ENCODE data around the gene PIP5KL1.

Gene PIP5KL1, protein sequence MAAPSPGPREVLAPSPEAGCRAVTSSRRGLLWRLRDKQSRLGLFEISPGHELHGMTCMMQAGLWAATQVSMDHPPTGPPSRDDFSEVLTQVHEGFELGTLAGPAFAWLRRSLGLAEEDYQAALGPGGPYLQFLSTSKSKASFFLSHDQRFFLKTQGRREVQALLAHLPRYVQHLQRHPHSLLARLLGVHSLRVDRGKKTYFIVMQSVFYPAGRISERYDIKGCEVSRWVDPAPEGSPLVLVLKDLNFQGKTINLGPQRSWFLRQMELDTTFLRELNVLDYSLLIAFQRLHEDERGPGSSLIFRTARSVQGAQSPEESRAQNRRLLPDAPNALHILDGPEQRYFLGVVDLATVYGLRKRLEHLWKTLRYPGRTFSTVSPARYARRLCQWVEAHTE

DNA sequence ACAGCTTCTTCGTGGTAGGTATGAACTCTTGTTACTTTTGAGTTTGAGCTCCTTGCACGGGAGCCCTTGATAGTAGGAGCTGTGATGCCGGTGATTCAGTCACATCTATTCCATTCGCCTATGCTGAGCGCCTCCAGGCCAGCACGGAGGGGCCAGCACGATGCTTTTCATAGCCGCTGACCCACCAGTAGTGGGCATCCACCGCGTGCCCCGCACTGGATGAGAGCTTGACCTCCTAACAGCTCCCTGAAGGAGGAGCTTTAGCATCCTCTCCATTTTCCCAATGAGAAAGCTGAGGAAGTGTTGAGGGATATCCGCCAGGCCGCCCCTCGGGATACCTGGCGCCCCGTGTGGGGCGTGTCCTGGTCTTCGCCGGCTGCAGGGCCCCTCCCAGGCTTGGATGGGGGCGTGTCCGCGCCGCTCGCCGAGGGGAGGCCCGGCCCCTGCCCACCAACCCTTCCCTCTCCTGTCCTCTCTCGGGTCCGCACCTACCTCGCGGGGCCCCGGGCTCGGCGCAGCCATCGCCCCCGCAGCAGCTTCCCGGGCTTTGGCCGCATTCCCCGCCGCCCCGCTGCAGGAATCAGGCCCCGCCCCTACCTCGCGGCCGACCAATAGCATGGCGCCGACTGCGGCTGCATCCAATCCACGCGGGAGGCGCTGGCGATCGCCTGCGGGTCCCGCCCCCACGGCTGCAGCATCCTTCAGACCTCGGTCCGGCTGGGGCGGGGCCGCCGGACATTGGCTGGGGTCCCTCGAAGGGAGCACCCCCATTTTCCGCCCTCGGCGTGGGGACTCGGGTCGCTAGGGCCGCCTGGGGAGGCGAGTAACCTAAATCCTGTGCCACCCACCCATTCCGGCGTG lies at the start of gene PIP5KL1:
PIP5KL1 (minus strand) TSS at position 547 of the 861 bp plus-strand sequence; CDS start at position 522, 25 bp downstream.
- DNase-seq, result peak; percentile 77

DNA sequence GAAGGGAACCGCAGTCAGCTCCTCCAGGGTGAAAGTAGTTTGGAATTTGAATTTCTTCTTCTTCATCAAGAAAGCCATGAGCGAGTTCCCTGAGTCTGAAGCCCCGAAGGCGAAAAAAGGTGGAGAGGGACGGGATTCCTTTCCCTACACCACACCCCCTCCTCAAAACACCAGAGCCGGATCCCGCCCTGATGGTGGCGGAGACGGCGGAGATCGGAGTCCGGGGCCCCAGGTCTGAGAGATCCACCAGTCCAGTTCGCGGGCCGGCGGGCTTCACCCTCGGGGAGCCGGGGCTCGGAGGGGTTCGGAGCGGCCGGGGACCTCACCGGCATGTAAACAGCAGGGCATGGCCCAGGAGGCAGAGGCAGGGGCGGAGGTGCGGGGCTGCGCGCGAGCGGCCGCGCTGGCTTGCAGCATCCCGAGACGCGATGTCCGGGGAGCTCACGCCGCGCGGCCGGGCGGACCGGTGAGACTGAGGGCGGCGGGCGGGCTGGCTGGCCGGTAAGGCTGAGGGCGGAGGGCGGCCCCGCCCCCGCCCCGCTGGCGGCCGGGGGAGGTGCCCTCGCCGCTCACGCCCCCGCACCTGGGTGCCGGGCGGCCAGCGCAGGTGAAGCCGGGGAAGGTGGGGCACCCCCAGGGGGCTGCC lies 49.6 kb upstream of the PIP5KL1 start:
- peak; percentile 78 for DNase-seq

DNA sequence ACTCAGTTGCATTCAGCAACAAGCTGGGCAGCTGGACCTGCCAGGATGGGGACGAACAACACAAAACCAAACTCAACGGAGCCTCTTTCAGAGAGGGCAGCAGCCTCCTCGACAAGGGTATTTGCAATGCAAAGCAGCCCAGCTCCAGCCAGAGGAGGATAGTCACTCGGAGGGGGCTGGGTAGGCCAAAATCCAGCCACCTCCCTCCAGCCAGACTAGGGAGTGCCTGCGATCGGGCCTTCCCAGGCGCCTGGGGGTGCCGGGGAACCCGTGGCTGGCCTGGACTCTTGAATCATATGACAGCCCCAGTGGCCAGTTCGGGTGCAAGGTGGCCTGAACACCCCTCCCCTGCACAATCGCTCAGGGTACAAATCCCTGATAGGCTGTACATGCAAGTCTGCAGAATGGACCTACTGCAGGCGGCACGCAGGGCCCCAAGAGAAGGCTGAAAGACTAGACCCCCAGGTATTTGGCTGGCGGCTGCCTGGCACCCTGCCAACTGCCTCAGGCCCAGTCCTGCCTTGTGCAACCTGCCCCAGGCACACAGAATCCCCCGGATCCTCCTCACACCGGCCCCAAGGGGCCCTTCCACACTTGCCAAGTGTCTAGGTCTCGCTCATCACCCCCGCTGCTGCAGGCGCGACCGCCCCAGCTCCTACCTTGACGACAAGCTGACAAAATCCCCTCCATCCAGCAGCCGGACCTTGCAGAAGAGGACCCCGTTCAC lies 48.9 kb upstream of the PIP5KL1 start:
- DNase-seq, result peak; percentile 60

DNA sequence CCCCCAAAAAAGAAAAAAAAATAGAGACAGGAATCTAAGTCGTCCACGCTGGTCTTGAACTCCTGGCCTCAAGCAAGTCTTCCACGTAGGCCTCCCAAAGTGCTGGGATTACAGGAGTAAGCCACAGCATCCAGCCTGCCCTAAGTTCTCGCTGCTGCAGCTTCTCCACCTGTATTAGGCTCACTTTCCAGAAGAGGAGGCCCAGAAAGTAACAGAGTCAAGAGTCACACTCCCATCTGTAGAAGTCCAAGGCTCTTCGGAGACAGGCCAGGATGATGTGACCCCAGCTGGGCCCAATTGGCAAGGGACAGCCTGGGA lies 48.4 kb upstream of the PIP5KL1 start:
- DNase-seq, result no peak

DNA sequence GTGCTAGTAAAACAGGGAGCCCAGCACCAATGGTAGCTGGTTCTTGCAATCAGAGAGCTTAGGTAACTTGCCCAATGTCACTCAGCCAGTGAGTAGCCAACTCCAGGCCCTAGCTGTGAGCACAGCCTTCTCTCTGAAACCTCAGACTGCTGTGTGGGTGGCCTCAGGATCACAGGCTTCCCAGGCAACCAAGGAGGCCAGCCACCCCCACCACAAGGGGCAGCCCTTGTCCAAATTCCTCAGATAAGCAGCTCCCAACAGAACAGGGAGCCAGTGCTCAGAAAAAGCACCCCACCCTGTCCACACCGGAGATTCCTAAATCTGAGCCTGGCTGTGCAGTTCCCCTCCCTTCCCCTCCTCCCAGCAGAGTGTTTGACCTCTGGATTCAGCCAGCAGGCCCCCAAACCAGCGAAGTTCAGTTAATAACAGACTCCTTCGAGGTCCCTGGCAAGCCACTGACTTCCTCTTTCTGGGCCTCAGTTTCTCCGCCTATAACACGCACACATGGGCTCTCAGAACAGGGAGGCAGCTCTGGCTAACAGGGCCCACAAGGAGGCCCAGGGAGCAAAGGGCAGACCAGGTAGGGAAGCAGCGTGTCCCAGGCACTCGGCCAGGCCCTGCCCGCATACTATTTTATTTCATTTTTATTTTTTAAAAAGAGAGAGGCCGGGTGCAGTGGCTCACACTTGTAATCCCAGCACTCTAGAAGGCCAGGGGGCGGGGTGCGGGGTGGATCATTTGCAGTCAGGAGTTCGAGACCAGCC lies 47.5 kb upstream of the PIP5KL1 start:
- peak; percentile 41 for DNase-seq

DNA sequence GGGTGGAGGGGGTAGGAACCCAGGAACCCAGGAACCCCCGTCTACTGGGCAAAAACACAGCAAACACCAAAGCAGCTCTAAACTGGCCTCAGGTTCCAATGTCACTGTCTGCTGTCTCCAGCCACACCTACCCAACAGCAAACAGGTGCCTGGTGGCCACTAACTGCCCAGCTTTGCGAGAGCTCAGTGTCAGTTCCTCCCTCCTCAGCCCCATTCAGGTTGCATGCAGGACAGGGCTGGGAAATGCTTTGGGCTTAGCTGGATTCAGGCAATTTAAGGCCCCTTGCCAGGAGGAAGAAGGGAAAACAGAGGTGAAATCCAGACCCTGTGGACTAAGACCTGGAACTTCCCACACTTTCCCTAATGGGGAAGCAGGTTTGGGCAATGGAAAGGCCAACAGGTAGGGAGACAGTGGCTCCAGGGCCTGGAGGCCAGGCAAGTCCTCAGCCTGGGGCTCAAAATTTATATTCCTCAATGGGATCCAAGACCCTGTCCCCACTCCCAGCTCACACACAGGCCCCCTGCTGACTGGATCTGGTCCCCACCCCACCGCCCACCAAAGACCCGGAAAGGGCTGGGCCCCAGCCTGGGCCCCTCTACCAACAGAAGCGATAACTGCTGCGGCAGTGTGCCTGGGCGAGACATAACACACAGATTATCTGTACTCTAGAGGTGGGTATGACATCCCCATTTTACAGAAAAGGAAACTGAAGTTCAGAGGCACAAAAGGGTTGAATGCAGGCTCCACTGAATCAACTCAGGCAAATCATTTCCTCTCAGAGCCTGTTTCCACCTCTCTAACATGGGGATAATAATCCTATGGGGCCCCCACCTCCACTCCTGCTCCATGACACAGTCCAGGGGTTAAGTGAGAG lies 46.7 kb upstream of the PIP5KL1 start:
- peak; percentile 55 for DNase-seq

DNA sequence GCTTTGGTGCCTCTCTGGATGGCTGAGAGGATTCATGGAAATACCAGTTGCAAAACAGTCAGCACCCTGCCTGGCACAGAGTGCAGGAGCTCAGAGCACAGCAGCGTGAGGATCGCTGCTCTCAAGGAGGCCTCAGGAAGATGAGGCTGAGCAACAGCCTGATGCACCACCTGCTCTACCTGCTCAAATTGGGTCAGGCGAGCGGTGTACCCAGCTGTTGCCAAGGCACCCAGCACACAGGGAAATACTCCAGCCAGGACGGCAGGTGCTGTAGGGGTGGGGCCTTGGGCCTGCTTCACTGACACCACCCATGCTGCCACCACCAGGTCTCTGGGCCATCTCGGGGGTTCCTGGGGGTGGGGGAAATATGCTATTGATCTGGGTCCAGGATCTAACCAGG lies 45.9 kb upstream of the PIP5KL1 start:
- peak; percentile 71 for DNase-seq

DNA sequence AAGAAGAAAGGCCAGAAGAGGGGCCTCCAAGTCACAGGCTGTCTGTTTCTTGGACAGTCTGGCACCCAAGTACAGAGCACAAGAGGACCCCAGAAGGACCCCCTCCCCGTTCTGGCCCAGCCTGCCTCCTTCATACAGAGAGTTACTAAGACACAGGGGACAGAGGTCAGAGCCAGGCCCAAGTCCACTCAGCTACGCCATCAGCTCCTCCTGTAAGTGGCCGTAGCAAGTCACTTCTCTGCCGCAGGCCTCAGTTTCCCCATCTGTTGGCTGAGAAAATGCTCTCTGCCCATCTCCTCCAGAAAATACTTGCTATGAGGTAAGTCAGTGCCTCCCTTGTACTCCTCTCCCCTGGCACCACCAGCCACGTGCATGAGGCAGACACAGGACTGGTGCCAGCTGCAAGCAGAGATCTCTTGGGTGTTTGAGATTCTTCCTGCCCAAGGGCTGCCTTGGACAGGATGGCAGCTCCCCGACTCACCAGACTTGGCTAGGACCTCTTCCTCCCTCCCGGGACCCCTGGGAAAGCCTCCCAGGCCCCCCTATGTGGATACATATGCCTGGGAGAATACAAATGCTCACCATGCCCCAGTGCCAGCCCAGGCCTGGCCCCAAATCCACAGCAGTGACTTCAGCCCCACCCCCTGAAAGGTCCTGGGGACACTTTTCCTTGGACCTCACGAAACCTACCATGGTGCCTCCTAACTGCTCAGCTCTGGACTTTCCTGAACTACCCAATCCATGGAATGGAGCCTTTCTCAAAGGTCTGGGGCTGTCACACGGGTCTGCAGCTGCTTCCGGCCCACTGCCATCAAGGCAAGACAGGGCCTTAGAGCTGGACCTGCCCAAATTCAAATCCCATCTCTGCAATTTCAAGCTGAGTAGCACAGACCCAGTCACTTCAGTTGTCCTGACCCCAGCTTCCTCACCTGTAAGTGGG lies 45.1 kb upstream of the PIP5KL1 start:
- DNase-seq, result peak; percentile 38

DNA sequence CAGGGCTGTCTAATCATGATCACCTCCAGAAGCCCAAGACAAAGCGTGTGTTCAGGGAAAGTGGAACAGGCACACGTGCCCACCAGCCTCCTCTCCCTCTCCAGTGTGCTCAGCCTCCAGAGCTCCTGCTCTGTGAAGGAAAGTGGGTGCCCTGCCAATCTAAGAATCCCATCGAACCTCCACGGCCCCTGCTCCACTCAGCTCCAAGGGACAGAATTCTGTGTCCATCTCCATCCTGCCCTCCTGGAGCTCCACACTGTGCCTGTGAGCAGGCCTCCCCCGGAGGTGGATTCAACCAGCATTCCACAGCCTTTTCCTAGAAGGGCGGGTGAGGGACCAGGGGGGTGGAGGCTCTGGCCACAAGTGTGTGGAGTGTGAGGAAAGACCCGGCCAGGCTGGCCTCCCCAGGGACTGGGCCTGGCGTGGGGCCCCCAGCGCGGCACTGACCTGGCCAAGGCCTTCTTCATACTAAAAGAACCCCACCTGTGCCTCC lies 44.2 kb upstream of the PIP5KL1 start:
- peak; percentile 19 for DNase-seq

DNA sequence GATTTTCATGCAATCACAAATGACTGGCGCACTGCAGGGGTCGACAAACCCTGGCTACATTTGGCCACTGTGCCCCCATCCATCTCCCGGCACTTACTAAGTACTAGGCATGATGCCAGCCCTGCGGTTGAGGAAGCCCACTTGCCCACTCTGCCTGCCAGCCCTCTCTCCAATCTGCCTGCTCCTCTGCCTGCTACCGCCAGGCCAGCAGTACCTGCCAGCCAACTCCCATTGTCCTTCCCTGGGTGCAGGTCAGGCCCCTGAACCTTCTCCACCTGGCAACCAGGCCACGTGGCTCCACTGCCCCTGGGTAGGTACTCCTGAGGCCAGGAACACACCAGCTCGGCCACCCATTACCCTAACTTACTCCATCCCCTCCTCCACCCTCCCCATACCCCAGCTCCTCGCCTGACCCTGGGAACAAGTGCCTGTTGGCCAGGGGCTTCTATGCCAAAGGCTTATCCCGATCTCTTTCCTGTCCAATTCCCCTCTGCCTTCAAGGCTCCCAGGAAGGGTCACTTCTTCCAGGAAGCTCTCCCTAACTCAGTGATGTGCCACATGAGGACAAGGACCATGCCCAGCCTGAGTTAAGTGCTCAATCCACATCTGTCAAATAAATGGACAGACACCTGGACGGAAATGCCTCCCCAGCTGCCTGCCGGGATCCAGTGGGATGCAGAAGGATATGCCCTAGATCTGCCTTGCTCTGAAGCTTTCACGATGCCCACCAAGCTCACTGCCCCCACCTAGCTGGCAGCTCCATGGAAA lies 43.6 kb upstream of the PIP5KL1 start:
- peak; percentile 37 for DNase-seq

DNA sequence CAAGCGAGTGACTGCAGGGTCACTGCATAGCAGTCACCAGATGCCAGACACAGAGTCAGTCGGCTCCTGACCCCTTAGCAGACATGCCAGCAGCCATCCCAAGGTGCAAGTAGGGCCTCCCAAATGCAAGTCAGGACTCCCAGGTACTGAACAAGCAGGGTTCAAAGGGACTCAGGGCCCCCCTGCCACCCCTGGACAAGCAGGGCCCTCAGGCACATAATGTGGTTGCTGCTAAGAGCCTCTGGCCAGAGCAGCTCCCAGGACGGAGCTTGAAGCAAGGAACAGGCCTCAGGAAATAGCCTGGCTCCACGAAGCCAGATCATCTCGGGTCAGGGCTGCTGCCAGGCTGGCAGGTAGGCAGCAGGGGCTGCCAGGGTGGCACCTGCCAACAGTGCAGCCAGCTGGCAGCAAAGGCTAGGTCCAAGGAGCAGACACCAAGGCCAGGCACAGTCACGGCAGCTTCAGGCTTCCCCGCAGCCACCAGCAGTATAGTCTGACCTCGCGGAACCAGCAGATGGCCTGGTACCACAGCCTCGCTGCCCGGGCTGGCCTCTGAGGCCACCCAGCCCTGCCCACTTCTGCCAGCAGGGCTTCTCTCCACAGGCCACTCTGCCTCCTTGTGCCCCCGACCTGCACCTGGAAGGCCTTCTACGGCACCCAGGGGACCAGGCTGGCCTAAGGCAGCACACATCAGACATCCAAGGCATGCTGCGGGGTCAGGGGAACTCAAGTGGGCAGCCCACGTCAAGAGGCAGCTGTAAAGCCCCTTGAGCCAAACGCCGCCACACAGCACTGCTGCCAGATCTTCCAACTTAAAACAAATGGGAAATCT lies 42.8 kb upstream of the PIP5KL1 start:
- DNase-seq, result peak; percentile 38

DNA sequence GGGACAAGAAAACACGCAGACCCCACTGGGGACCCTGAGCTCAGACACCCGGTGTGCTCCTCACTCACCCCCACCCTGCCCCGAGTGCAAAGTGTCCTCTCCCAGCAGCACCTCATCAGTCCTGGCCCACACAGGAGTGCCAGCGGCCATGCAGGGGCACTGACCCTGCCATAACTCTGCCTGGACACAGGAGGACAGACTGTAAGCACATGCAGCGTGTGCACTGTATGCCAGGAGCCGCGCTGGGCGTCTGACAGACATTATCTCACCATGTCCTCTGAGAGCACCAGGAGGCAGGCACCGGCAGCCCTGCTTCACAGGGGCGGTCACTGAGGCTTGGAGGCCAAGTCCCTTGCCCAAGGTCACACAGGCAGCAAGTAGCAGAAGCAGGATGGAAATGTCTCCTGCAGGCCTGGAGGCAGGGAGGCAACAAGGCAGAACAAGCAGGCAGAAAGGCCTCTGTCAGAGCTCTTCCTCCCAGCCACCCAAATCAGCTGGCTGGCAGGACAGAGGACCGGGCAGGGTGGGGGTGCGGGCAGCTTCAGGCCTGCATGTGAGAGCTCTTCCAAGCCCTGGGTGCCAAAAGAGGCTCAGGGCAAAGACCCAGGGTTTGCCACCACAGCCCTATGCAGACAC lies 41.8 kb upstream of the PIP5KL1 start:
- DNase-seq, result peak; percentile 36

DNA sequence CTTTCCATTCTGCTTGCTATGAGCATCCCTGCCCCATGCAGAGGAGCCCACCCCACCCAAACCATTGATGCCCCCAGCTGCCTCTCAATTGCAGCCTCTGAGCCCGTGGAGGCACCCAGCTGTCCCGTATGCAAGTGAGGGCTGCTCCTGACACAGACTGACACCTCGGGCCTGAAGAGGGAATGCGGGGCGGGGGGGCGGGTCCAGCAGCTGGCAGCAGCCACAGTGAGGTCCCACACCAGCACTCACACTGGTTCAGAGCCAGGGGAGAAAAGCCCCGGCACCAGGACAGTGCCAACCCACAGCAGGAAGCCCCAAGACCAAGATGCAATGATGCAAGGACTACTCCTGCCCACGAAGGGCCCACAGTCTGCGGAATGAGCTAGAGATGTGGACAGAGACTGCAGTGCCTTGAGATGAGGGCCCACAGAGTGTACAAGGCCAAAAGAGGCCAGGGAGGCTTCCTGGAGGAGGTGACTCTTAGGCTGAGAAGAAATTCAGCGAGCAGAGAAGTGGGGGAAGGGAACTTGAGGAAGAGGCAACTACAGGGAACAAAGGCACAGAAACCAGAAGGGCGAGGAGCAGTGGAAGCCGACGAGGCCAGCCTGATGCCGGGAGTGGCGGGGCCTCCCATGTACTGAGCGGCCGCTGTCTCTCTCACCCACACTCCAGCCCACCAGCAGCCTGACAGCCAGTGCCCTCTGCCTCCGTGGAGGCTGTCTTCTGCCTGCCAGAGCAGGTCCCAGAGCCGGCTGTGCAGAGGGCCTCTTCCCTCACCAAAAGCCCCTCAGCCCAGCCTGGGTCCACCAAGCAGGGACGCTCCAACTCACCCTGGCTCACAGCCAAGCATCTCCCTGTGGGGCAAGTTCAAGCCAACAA lies 41.0 kb upstream of the PIP5KL1 start:
- peak; percentile 41 for DNase-seq

DNA sequence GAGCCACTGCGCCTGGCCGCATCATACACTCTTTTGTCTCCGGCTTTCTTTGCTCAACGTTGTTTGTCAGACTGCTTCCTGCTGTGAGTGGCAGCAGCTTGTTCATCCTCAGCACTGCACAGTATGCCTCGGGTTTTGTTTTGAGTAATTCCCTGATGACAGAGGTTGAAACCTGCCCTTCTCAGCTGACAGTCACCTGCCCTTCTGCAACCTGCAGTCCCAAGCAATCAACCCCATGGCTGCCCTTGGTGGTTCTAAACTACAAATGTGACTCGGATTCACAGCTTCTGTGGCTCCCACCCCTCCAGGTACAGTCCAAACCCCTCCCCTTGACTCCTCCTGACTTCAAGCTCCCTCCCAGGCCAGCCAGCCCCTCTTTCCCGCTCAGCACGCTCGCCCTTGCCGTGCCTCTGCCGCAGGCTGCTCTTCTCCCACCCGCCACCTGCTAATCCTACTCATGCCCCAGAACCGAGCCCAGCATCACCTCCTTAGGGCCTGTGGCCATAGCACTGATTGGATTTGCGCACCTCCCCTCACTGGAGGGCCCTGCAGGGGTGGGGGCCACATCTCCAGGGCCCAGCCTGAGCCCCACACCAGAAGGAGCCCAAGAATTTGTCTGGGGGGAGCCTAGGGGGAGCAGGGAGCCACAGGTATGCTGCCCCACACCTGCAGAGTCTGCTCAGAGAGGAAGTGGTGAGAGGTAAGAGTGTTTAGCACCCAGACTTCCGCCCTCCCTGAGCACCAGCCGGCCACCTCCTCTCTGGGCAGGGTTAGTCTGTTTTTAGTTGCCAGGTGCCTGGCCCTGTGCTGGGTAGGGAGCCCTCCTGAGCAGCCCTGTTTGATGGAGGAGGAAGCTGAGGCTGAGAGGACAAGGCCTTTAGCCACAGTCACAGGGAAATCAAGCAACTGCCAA lies 40.1 kb upstream of the PIP5KL1 start:
- peak; percentile 82 for DNase-seq

DNA sequence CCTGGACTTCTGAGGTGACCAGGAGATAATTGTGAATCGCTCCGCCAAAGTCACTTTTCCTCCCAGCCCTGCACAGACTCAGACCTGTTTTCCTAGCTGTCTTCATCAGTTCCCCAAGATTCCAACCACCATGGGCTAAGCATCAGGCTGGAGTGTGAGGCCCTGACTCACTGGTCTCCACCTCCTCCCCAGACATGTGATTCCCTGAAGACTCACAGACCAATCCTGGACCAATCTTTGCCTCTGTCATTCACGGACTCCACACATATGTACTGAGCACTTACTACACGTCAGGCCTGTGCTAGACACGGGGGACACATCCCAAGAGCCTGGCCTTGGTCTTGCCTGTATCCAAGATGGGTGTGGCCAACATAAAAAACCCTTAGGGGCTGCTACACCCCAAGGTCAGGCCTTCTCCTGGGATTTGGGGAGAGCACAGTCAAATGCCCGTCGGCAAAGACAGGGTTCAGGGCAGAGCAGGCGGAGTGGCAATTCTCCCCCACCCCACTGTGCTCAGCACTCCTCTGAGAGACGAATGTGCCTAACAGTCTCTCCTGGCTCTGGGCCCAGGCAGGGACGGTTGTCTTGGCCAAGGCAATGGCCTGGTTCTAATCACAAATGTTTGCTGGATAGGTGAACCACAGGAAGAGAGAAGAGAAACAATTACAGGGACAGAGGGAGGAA lies 38.3 kb upstream of the PIP5KL1 start:
- peak; percentile 22 for DNase-seq
